Measurements from ENCODE around the gene ZNF25.
"Not testable (repeated sequence)": the region's sequence is repeated elsewhere in the genome, so short reads cannot be mapped to it uniquely, and the experiment has no call there.

ZNF25 gene

DNA sequence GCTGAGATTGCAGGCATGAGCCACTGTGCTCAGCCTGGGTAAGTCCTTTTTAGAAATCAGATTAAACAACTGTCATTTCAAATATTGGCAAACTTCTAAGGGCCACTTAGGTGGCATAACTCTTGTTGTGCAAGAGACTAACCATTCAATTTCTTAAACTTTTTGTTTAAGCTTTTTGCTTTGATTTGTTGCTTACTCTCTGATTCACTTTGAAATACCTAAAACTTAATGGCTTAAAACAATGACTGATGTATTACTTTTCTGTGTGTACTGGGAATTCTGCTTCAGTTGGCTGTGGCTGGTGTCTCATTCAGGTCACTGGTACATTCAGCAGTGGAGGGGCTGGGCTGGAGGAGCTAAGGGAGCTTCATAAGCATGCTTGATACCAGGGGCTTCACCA is 28.9 kb downstream of the ZNF25 start:
- no peak for DNase-seq

DNA sequence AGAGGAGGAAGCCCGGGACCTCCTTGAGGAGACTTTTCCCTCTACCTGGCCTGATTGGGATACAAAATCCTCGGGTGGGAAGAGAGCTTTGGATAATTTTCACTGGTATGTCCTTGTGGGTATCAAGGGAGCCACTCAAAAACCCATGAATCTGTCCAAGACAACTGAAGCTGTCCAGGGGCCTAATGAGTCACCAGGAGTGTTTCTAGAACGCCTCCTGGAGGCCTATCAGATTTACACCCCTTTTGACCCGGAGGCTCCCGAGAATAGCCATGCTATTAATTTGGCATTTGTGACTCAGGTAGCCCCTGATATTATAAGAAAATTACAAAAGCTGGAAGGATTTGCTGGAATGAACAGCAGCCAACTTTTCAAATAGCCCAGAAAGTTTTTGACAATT is 38.6 kb downstream of the ZNF25 start:
- DNase-seq = no peak

DNA sequence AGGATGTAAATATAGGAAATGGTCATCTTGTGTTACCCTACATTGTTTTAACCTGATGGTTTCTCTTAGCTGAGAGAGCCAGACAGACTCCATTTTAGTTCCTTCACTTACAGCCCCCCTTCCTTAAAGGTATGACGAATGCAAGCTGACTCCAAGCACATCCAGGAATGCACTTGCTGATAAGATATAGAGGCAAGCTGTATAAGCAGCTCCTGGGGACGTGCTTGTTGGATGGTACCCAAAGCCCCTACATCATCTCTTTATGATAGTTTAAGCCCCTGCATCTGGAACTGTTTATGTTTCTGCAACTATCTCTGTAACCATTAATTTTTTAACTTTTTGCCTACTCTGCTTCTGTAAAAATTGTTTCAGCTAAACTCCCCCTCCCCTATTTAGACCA is 41.7 kb downstream of the ZNF25 start:
- no peak for DNase-seq

DNA sequence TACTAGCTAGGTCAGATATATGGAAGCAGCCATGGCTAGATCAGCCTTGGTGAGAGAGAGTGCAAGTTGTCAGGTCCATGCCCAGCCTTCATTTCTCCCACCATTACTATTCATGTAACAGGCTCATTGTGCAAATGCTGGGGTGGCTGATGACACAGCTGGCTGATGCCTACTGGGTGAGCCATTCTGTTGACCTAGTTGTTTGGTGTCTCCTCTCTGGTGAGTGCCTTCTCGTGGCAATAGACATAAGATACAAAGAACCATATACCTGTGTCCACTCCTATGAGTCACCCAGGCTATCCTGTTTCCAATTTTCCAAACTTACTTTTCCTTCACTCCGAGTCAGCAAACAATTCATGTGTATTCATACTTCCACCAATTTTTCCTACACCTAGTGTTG is 46.0 kb downstream of the ZNF25 start:
- DNase-seq = no peak

DNA sequence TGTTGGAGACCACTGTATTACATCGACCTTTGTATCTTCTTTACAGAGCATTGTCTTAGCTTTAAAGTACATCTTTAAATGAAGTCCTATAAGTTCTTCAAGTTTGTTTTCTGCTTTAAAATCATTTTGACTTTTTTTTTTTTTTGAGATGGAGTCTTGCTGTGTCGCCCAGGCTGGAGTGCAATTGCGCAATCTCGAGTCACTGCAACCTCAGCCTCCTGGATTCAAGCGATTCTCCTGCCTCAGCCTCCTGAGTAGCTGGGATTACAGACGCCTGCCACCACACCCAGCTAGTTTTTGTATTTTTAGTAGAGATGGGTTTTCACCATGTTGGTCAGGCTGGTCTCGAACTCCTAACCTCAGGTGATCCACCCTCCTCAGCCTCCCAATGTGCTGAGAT is 68.3 kb downstream of the ZNF25 start:
- not testable (repeated sequence) for DNase-seq

DNA sequence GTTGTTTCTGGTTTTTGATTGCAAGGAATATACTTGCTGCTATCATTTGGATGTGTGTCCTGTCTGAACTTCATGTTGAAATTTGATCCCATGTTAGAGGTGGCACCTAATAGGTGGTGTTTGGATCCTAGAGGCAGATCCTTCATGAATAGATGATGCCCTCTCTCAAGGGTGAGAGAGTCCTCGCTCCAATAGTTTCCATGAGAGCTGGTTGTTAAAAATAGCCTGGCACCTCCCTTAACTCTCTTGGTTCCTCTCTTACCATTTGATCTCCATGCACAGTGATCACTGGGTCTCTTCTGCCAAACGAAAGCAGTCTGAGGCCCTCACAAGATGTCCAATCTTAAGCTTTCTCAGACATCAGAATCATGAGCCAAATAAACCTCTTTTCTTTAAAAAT is 70.1 kb downstream of the ZNF25 start:
- DNase-seq = no peak
